Adrenal gland (tissue), 12 donors: ENCODE data around the gene C1QTNF1. TPM values are rescaled to one million over a fixed set of nuclear protein-coding genes. Genes with fewer than 3 reads are reported as not detected.

Source experiments
- DNase-seq, 7 donors: peaks; one replicate each; pipeline ENCODE4 v3.0.0-alpha.2; 2019 to 2020
- H3K27ac ChIP-seq, 5 donors: fragments of 200-600 bp; sonication (generic) in 4 of 5; 1 replicate in 3 of 5; 2 replicates in 2 of 5; pipeline versions ENCODE4 v1.5.1 to v1.8.0; 2016 to 2020; ENCODE audit warnings: mild to moderate bottlenecking in 1 of 5
- H3K27me3 ChIP-seq: fragments of 200-600 bp; 2 replicates; pipeline ENCODE4 v1.8.0; 2021
- H3K36me3 ChIP-seq, 2 donors: fragments of 200-600 bp; replicated peaks in 1 of 2; 1 replicate in 1 of 2; 2 replicates in 1 of 2; pipeline versions ENCODE4 v1.5.1 to v1.8.0; 2018 to 2022
- H3K4me1 ChIP-seq, 2 donors: fragments of 200-600 bp; replicated peaks in 1 of 2; 1 replicate in 1 of 2; 2 replicates in 1 of 2; pipeline versions ENCODE4 v1.5.1 to v1.8.0; 2018 to 2021
- H3K4me3 ChIP-seq, 4 donors: fragments of 200-600 bp; sonication (generic) in 3 of 4; one replicate each; pipeline ENCODE4 v1.5.1; 2016 to 2018
- H3K9me3 ChIP-seq, 3 donors: fragments of 200-600 bp; sonication (generic) in 1 of 3; replicated peaks in 1 of 3; 1 replicate in 2 of 3; 2 replicates in 1 of 3; pipeline versions ENCODE4 v1.5.1 to v1.8.0; 2016 to 2021
- CTCF ChIP-seq, 6 experiments: fragments of 450-650 bp in 4 of 6; fragments of 200-600 bp in 2 of 6; sonication (generic) in 1 of 6; IDR thresholded peaks; 1 replicate in 5 of 6; 2 replicates in 1 of 6; pipeline versions ENCODE4 v1.5.1 to v1.8.0; 2016 to 2021; ENCODE audit warnings: antibody characterized with exemption in 6 of 6, mild to moderate bottlenecking in 2 of 6, moderate library complexity in 1 of 6
- POLR2A ChIP-seq, 2 donors: fragments of 450-650 bp; IDR thresholded peaks; one replicate each; pipeline ENCODE4 v1.6.1; 2017; ENCODE audit warnings: antibody characterized with exemption in 2 of 2, mild to moderate bottlenecking in 2 of 2, moderate library complexity in 1 of 2
- WGBS, 4 donors: extraction: QIAGEN DNeasy Blood & Tissue Kit in 2 of 4; methylation state at CpG; one replicate each; pipeline versions ENCODE4 v1.1.5 to v1.1.7; 2013 to 2017; 5-methylcytosine and 5-hydroxymethylcytosine counted together
- intact Hi-C, 2 donors: fragments of 100-400 bp; cut with DNase I; formaldehyde crosslinking; loops; one replicate each; pipeline versions ENCODE4 v1.14.1 to v1.15.0; 2022 to 2023
- polyA plus RNA-seq, 3 donors: library from polyadenylated mRNA; stranded (reverse); fragments of 200-250 nt in 2 of 3; fragments of 350-450 nt in 1 of 3; fragmentation: Illumina TruSeq in 1 of 3; extraction: RNeasy Lipid Tissue Mini Kit (QIAGEN cat#74804) in 1 of 3; gene quantifications; one replicate each; pipeline ENCODE4 v1.2.3, GENCODE V29; 2013 to 2014
- total RNA-seq, 9 donors: library from RNA; depleted of rRNA in 4 of 9; stranded (reverse); fragments of >200 nt in 4 of 9; fragments of 120-200 nt in 1 of 9; fragmentation: NEBNext Ultra II Directional in 1 of 9; extraction: Animal tissue kit (Norgen Biotek cat#: 25700) in 1 of 9; gene quantifications; one replicate each; pipeline versions ENCODE4 v1.1.0 to v1.2.4, GENCODE V29; 2013 to 2023
- donor health status: healthy with polysubstance abuse.
- donor health status: Bipolar disorder and iron deficiency.
- donor health status: DM: yes; HTN: yes; CAD: no.
- donor health status: DM: no; HTN: no; CAD: no.
- donor health status: DM: no; HTN: no; CAD: no.
- donor health status: DM: yes; HTN: yes; CAD: no.

Gene C1QTNF1
- total and polyA plus RNA-seq, 12 donors, result 17.2 to 175 (median 120) TPM

- no peak overlapping the region for H3K4me3 ChIP-seq
- TF ChIP-seq POLR2A (IDR thresholded peaks at IDR 0.05), result no peak
- no peak for TF ChIP-seq CTCF (IDR thresholded peaks at IDR 0.05)
- H3K36me3 ChIP-seq, result peaks cover 0 to 40% of the 10 kb centered on the region in 2 donors
- peak overlapping the region in 1 of 5 donors; percentile 6 for H3K27ac ChIP-seq
- peak in 4 of 7 donors; percentile 11 to 58 (median 19) for DNase-seq
- H3K9me3 ChIP-seq, result no peaks in the 10 kb centered on the region
- no peaks in the 10 kb centered on the region for H3K27me3 ChIP-seq
- peaks cover 24 to 42% of the 10 kb centered on the region in 2 donors for H3K4me1 ChIP-seq
- WGBS, 4 donors, result 91 to 96% (median 94%) methylated on average over 21 to 25 of the region's 25 CpGs
- intact Hi-C loops, result no loop called here
Observed at GRCh38 chr17:79000396-79001189, 23.4 kb upstream of the C1QTNF1 start.

- WGBS, 4 donors, result 87 to 95% (median 89%) methylated on average over 16 to 19 of the region's 19 CpGs
Observed at GRCh38 chr17:79001190-79002020, 22.6 kb upstream of the C1QTNF1 start.

GRCh38 chr17:79002291-79002690 lies 21.7 kb upstream of the C1QTNF1 start:
- peaks cover 18 to 43% of the 10 kb centered on the region in 2 donors for H3K4me1 ChIP-seq
- H3K36me3 ChIP-seq, result peaks cover 0 to 23% of the 10 kb centered on the region in 2 donors
- no peaks in the 10 kb centered on the region for H3K9me3 ChIP-seq
- H3K4me3 ChIP-seq, result no peak overlapping the region
- intact Hi-C loops, result no loop called here
- no peaks in the 10 kb centered on the region for H3K27me3 ChIP-seq
- 89 to 96% (median 92%) methylated on average over 4 to 14 of the region's 14 CpGs for WGBS, 4 donors
- TF ChIP-seq POLR2A (IDR thresholded peaks at IDR 0.05) (no peak), CTCF (IDR thresholded peaks at IDR 0.05) (no peak)
- H3K27ac ChIP-seq, result peak overlapping the region in 1 of 5 donors; percentile 22
- DNase-seq, result peak in 2 of 7 donors; percentile 15 to 17

More at GRCh38 chr17:79001190-79002020, 22.6 kb upstream of the C1QTNF1 start:
- Histone ChIP-seq H3K27me3 (no peaks in the 10 kb centered on the region), H3K4me1 (peaks cover 22 to 42% of the 10 kb centered on the region in 2 donors), H3K4me3 (no peak overlapping the region), H3K27ac (peak overlapping the region in 1 of 5 donors; percentile 22), H3K36me3 (peaks cover 0 to 32% of the 10 kb centered on the region in 2 donors), H3K9me3 (no peaks in the 10 kb centered on the region)
- peak in 4 of 7 donors; percentile 5 to 47 (median 18) for DNase-seq
- intact Hi-C loops, result no loop called here
- no peak for TF ChIP-seq POLR2A (IDR thresholded peaks at IDR 0.05)
- no peak for TF ChIP-seq CTCF (IDR thresholded peaks at IDR 0.05)
